Fibroblast of villous mesenchyme (primary cell): Measurements from ENCODE around the gene TBC1D16. TPM values are rescaled to one million over a fixed set of nuclear protein-coding genes. Genes with fewer than 3 reads are reported as not detected.

Source experiments
- DNase-seq: peaks from one replicate; pipeline ENCODE4 v3.0.0-alpha.2; 2010; ENCODE audit warnings: low read depth
- H3K4me3 ChIP-seq: 2 replicates; pipeline ENCODE4 v1.5.1; 2011; ENCODE audit warnings: low read depth, mild to moderate bottlenecking, low read length
- CTCF ChIP-seq: IDR thresholded peaks from 2 replicates; pipeline ENCODE4 v1.5.1; 2012; ENCODE audit warnings: low read depth, mild to moderate bottlenecking, low read length; ENCODE audit not compliant: insufficient read depth
- total RNA-seq: library from RNA; depleted of rRNA; stranded (reverse); fragments of >200 nt; gene quantifications from 2 replicates; pipeline ENCODE4 v1.2.3, GENCODE V29; 2012

Gene TBC1D16
- total RNA-seq, 1 donor, result 32.8 TPM

GRCh38 chr17:80031691-80032430 is 3.8 kb downstream of the TBC1D16 start:
- no peak for DNase-seq
- H3K4me3 ChIP-seq, result no peak overlapping the region
- no peak for TF ChIP-seq CTCF

- no peak for DNase-seq
- TF ChIP-seq CTCF, result no peak
- no peak overlapping the region for H3K4me3 ChIP-seq
Observed at GRCh38 chr17:80030730-80031410, 4.8 kb downstream of the TBC1D16 start.

GRCh38 chr17:80029258-80029974 is 6.3 kb downstream of the TBC1D16 start:
- no peak for TF ChIP-seq CTCF
- peak overlapping the region; percentile 5 for H3K4me3 ChIP-seq
- peak; percentile 90 for DNase-seq

- no peak for DNase-seq
- H3K4me3 ChIP-seq, result no peak overlapping the region
- no peak for TF ChIP-seq CTCF
Observed at GRCh38 chr17:80028030-80028429, 7.6 kb downstream of the TBC1D16 start.

GRCh38 chr17:80027043-80027435 is 8.6 kb downstream of the TBC1D16 start:
- no peak for DNase-seq
- TF ChIP-seq CTCF, result no peak
- H3K4me3 ChIP-seq, result no peak overlapping the region

- TF ChIP-seq CTCF, result no peak
Observed at GRCh38 chr17:80026359-80027042, 9.2 kb downstream of the TBC1D16 start.

More at GRCh38 chr17:80026359-80027042, 9.2 kb downstream of the TBC1D16 start:
- no peak for DNase-seq
- no peak overlapping the region for H3K4me3 ChIP-seq
